GM21723 (cell line): Measurements from ENCODE around the gene PAPSS1.

Source experiments
- ATAC-seq: cut with Tn5 transposase; IDR thresholded peaks from one replicate; pipeline ENCODE4 v1.9.1; 2021; ENCODE audit warnings: mild to moderate bottlenecking, moderate library complexity; ENCODE audit not compliant: unreplicated experiment

Gene PAPSS1

GRCh38 chr4:107572281-107572680 lies 147.8 kb downstream of the PAPSS1 start:
- ATAC-seq, result no peak

DNA sequence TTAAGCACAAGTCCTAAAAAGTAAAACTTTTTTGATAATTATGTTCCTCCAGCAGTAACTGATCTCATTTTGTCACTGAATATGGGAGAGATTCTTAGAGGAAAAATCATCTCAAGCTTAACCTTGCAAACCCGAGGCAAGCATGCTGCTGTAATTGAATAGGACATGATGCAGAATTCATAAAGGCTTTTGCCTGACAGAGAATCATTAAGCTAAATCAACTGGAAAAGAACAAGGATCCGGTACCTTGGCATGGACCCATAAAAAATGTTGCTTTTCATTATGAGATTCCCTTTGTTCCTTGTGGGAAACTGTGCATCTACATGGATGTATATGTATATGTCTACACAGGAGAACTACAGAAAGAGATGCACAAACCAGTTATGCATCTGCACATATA lies 149.1 kb downstream of the PAPSS1 start:
- ATAC-seq, result no peak

- no peak for ATAC-seq
These were observed 155.7 kb downstream of the PAPSS1 start for GRCh38 chr4:107564326-107564725.
